ENCODE data around the gene CNIH4. TPM values are rescaled to one million over a fixed set of nuclear protein-coding genes. Genes with fewer than 3 reads are reported as not detected.
"Not testable (repeated sequence)": the region's sequence is repeated elsewhere in the genome, so short reads cannot be mapped to it uniquely, and the experiment has no call there.

The CNIH4 gene
- total and polyA plus RNA-seq, 4 donors: 27.8 to 146 (median 113) TPM

DNA sequence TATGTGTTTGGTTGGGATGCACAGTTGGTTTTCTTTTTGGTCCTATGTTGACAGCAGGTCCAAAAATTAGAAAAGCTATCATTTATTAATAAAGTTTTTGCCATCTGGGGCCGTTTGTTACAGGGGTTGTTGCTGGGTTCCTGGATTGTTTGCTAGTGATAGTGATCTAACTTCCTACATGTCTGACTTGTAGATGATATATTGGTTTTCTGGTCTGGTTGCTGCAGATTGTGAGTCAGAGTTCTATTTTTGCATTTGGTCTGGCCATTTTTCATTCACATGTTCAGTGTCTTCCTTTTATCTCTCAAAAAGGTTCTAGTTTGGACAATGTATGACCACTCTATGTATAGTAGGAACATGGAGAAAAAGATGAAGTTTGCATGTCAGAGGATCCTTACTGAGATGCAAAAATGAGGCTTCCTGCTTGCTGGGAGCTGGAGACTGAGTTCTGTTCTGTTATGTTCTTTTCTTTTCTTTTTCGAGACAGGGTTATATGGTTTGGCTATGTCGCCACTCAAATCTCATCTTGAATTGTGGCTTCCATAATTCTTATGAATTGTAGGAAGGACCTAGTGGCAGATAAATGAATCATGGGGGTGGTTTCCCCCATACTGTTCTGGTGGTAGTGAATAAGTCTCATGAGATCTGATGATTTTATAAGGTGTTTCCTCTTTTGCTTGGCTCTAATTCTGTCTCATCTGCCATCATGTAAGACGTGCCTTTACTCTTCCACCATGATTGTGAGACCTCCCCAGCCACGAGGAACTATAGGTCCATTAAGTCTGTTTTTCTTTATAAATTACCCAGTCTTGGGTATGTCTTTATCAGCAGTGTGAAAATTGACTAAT lies 22.5 kb upstream of the CNIH4 start:
- Histone ChIP-seq H3K9me3 (ENCODE audit: control insufficient read depth in 4 of 4, insufficient read depth in 3 of 4, low read length in 3 of 4) (no peaks in the 10 kb centered on the region), H3K36me3 (ENCODE audit: control insufficient read depth in 4 of 4, insufficient read depth in 4 of 4, low read length in 4 of 4) (peaks cover 0 to 5% (median 0%) of the 10 kb centered on the region in 4 donors), H3K9ac (ENCODE audit: insufficient read depth in 1 of 2, low read length in 2 of 2) (no peak overlapping the region), H3K27me3 (ENCODE audit: control insufficient read depth in 3 of 3, insufficient read depth in 3 of 3, low read length in 2 of 3) (no peaks in the 10 kb centered on the region), H3K4me3 (no peak overlapping the region), H3K27ac (ENCODE audit: low read depth in 1 of 2, low read length in 1 of 2) (no peak overlapping the region), H3K4me1 (ENCODE audit: control insufficient read depth in 5 of 5, insufficient read depth in 5 of 5, low read length in 5 of 5) (peaks cover 0 to 6% (median 0%) of the 10 kb centered on the region in 5 donors)
- ATAC-seq (ENCODE audit: insufficient read depth, low FRiP score): no peak
- TF ChIP-seq, protein P1, sequence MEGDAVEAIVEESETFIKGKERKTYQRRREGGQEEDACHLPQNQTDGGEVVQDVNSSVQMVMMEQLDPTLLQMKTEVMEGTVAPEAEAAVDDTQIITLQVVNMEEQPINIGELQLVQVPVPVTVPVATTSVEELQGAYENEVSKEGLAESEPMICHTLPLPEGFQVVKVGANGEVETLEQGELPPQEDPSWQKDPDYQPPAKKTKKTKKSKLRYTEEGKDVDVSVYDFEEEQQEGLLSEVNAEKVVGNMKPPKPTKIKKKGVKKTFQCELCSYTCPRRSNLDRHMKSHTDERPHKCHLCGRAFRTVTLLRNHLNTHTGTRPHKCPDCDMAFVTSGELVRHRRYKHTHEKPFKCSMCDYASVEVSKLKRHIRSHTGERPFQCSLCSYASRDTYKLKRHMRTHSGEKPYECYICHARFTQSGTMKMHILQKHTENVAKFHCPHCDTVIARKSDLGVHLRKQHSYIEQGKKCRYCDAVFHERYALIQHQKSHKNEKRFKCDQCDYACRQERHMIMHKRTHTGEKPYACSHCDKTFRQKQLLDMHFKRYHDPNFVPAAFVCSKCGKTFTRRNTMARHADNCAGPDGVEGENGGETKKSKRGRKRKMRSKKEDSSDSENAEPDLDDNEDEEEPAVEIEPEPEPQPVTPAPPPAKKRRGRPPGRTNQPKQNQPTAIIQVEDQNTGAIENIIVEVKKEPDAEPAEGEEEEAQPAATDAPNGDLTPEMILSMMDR (IDR thresholded peaks at IDR 0.05; ENCODE audit: control extremely low read depth, extremely low read depth): no peak
- WGBS, 2 donors: 33 to 42% methylated on average over 5 of the region's 5 CpGs
- DNase-seq: no peak

DNA sequence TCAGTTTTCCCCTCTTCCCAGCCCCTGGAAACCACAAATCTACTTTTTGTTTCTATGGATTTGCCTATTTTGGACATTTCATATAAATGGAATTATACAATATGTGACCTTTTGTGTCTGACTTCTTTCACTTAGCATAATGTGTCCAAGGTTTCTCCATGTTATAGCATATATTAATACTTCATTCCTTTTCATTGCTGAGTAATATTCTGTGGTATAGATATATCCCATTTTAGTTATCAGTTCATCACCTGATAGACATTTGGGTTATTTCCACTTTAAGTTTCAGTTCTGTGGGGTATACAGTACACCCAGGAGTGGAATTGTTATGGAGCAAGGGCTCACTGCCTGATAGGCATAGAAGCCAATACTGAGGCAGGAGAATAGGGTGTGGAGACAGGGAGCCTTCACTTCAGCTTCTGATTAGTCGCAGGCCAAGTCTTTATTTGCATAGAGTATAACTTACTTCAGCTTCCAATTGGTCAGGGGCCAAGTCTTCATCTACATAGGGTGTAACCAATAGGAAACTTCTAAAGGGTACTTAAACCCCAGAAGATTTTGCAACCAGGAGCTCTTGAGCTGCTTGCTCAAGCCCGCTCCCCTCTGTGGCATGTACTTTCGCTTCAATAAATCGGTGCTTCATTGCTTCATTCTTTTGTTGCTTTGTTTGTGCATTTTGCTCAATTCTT lies 18.4 kb upstream of the CNIH4 start:
- peaks cover 0 to 5% (median 0%) of the 10 kb centered on the region in 5 donors for H3K4me1 ChIP-seq (ENCODE audit: control insufficient read depth in 5 of 5, insufficient read depth in 5 of 5, low read length in 5 of 5)
- H3K27ac ChIP-seq (ENCODE audit: low read depth in 1 of 2, low read length in 1 of 2): peak overlapping the region in 1 of 2 donors; percentile 90
- 55 to 65% methylated on average over 4 of the region's 4 CpGs for WGBS, 2 donors
- no peaks in the 10 kb centered on the region for H3K9me3 ChIP-seq (ENCODE audit: control insufficient read depth in 4 of 4, insufficient read depth in 3 of 4, low read length in 3 of 4)
- no peaks in the 10 kb centered on the region for H3K36me3 ChIP-seq (ENCODE audit: control insufficient read depth in 4 of 4, insufficient read depth in 4 of 4, low read length in 4 of 4)
- DNase-seq: no peak
- no peak overlapping the region for H3K9ac ChIP-seq (ENCODE audit: insufficient read depth in 1 of 2, low read length in 2 of 2)
- peaks cover 0 to 3% (median 0%) of the 10 kb centered on the region in 3 donors for H3K27me3 ChIP-seq (ENCODE audit: control insufficient read depth in 3 of 3, insufficient read depth in 3 of 3, low read length in 2 of 3)
- peak; percentile 30 for ATAC-seq (ENCODE audit: insufficient read depth, low FRiP score)
- no peak overlapping the region for H3K4me3 ChIP-seq
- TF ChIP-seq, protein P1 (IDR thresholded peaks at IDR 0.05; ENCODE audit: control extremely low read depth, extremely low read depth): no peak

DNA sequence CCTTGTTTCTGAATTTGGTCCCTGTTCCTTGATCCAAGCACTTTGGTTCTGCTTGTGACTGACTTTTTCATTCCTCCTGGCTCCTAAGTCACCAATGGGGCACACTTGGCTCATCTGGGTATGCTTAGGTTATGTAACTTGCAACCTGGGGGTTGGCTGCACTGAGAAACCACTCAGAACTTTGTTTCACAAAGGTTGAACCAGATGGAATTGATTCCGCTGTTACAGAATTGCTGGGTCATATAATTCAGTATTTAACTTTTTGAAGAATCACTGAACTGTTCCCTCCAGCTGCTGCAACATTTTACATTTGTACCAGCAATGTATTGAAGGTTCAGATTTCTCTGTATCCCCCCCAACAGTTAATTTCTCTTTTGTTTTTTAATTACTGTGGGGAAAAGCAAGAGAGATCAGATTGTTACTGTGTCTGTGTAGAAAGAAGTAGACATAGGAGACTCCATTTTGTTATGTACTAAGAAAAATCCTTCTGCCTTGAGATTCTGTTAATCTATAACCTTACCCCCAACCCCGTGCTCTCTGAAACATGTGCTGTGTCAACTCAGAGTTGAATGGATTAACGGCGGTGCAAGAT lies 17.1 kb upstream of the CNIH4 start:
- Histone ChIP-seq H3K4me3 (no peak overlapping the region), H3K9me3 (ENCODE audit: control insufficient read depth in 4 of 4, insufficient read depth in 3 of 4, low read length in 3 of 4) (peaks cover 0 to 6% (median 4%) of the 10 kb centered on the region in 4 donors), H3K9ac (ENCODE audit: insufficient read depth in 1 of 2, low read length in 2 of 2) (no peak overlapping the region), H3K4me1 (ENCODE audit: control insufficient read depth in 5 of 5, insufficient read depth in 5 of 5, low read length in 5 of 5) (peaks cover 0 to 5% (median 0%) of the 10 kb centered on the region in 5 donors), H3K27me3 (ENCODE audit: control insufficient read depth in 3 of 3, insufficient read depth in 3 of 3, low read length in 2 of 3) (peaks cover 0 to 3% (median 0%) of the 10 kb centered on the region in 3 donors), H3K36me3 (ENCODE audit: control insufficient read depth in 4 of 4, insufficient read depth in 4 of 4, low read length in 4 of 4) (no peaks in the 10 kb centered on the region), H3K27ac (ENCODE audit: low read depth in 1 of 2, low read length in 1 of 2) (peak overlapping the region in 1 of 2 donors; percentile 90)
- ATAC-seq (ENCODE audit: insufficient read depth, low FRiP score) (no peak), DNase-seq (peak in 1 of 3 donors; percentile 9)
- TF ChIP-seq, protein P1 (IDR thresholded peaks at IDR 0.05; ENCODE audit: control extremely low read depth, extremely low read depth): no peak
- 68 to 91% methylated on average over 2 of the region's 4 CpGs for WGBS, 2 donors

DNA sequence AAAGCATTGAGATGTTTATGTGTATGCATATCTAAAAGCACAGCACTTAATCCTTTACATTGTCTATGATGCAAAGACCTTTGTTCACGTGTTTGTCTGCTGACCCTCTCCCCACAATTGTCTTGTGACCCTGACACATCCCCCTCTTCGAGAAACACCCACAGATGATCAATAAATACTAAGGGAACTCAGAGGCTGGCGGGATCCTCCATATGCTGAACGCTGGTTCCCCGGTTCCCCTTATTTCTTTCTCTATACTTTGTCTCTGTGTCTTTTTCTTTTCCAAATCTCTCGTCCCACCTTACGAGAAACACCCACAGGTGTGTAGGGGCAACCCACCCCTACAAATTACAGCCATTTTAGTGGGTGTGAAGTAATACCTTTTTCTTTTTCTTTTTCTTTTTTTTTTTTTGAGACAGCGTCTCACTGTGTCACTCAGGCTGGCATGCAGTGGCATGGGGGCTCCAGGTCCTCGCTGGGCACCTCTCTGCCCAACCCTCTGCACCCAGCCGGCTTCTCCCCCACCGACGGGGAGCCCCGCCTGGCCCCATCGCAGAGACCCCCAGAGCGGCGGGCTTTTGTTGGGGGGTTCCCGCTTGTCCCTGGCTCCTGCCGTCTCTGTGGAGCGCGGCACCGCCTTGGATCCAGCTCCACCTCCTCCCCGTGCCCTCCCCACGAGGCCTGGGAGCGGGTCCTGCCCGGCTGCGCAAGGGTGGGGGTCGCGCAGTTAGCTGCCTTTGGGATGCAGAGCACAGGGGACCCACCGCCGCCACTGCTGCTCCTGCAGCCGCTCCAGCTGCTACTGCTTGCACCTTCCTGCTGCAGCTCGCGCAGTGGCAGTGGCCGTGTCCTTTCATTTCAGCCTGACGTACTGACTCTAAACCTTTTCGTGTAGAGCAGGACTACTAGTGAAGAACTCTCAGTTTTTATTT lies 16.0 kb upstream of the CNIH4 start:
- peak; percentile 9 to 31 (median 12) for DNase-seq
- WGBS, 2 donors: 7 to 8% methylated on average over 30 to 31 of the region's 36 CpGs
- H3K9ac ChIP-seq (ENCODE audit: insufficient read depth in 1 of 2, low read length in 2 of 2); H3K4me1 ChIP-seq (ENCODE audit: control insufficient read depth in 5 of 5, insufficient read depth in 5 of 5, low read length in 5 of 5); H3K36me3 ChIP-seq (ENCODE audit: control insufficient read depth in 4 of 4, insufficient read depth in 4 of 4, low read length in 4 of 4); H3K27me3 ChIP-seq (ENCODE audit: control insufficient read depth in 3 of 3, insufficient read depth in 3 of 3, low read length in 2 of 3); H3K9me3 ChIP-seq (ENCODE audit: control insufficient read depth in 4 of 4, insufficient read depth in 3 of 4, low read length in 3 of 4): not testable (repeated sequence)
- H3K27ac ChIP-seq (ENCODE audit: low read depth in 1 of 2, low read length in 1 of 2): peak overlapping the region in 1 of 2 donors; percentile 23
- H3K4me3 ChIP-seq: peak overlapping the region; percentile 20
- ATAC-seq (ENCODE audit: insufficient read depth, low FRiP score): peak; percentile 48

All from lung (tissue), 12 donors.